Vagina (tissue), 2 donors: ENCODE results near the gene GPC2. TPM values are rescaled to one million over a fixed set of nuclear protein-coding genes. Genes with fewer than 3 reads are reported as not detected.
"Not testable (repeated sequence)": the region's sequence is repeated elsewhere in the genome, so short reads cannot be mapped to it uniquely, and the experiment has no call there.

ENCODE experiments used
- DNase-seq, 2 donors: peaks; one replicate each; pipeline ENCODE4 v3.0.0-alpha.2; 2017; ENCODE audit errors: extremely low spot score in 2 of 2
- H3K27ac ChIP-seq: fragments of 200-600 bp; sonication (generic); one replicate; pipeline ENCODE4 v1.5.1; 2019
- H3K27me3 ChIP-seq: fragments of 200-600 bp; sonication (generic); one replicate; pipeline ENCODE4 v1.5.1; 2019
- H3K36me3 ChIP-seq, 2 donors: fragments of 200-600 bp; sonication (generic); one replicate each; pipeline ENCODE4 v1.5.1; 2017 to 2019
- H3K4me1 ChIP-seq: fragments of 200-600 bp; sonication (generic); one replicate; pipeline ENCODE4 v1.5.1; 2019
- H3K4me3 ChIP-seq, 2 donors: fragments of 200-600 bp; sonication (generic); 1 replicate in 1 of 2; 2 replicates in 1 of 2; pipeline ENCODE4 v1.5.1; 2016 to 2019
- H3K9me3 ChIP-seq: fragments of 200-600 bp; sonication (generic); one replicate; pipeline ENCODE4 v1.5.1; 2019
- CTCF ChIP-seq, 3 experiments: fragments of 450-650 bp in 2 of 3; fragments of 200-600 bp in 1 of 3; sonication (generic) in 1 of 3; IDR thresholded peaks; one replicate each; pipeline ENCODE4 v1.5.1; 2017 to 2019; ENCODE audit warnings: antibody characterized with exemption in 3 of 3, mild to moderate bottlenecking in 2 of 3, moderate library complexity in 2 of 3
- POLR2A ChIP-seq, 2 donors: fragments of 450-650 bp; IDR thresholded peaks; one replicate each; pipeline ENCODE4 v1.6.1; 2017; ENCODE audit warnings: antibody characterized with exemption in 2 of 2, mild to moderate bottlenecking in 2 of 2, moderate library complexity in 2 of 2
- POLR2AphosphoS5 ChIP-seq, 2 donors: sonication (generic); formaldehyde crosslinking; IDR thresholded peaks; one replicate each; pipeline ENCODE4 v1.9.0; 2017; ENCODE audit warnings: antibody characterized with exemption in 2 of 2, mild to moderate bottlenecking in 2 of 2, low read depth in 1 of 2; ENCODE audit not compliant: insufficient read depth in 1 of 2
- intact Hi-C: fragments of 100-400 bp; cut with DNase I; formaldehyde crosslinking; loops from one replicate; pipeline ENCODE4 v1.15.1; 2023
- total RNA-seq: library from RNA; depleted of rRNA; stranded (reverse); fragments of >200 nt; gene quantifications from one replicate; pipeline ENCODE4 v1.2.3, GENCODE V29; 2016

GPC2 gene
- total RNA-seq, 1 donor from 2014 or later: 7.4 TPM

GRCh38 chr7:100148559-100149328, 28.4 kb downstream of the GPC2 start, which contains the start of gene LAMTOR4:
Gene LAMTOR4, plus strand, starts transcription at chr7:100148918. Its CDS starts 55 bp downstream, at chr7:100148973.
- peak; percentile 98 to 99 for TF ChIP-seq POLR2AphosphoS5 (IDR thresholded peaks at IDR 0.05; ENCODE audit: insufficient read depth in 1 of 2, low read depth in 1 of 2)
- peak in 1 of 2 donors; percentile 56 for TF ChIP-seq POLR2A (IDR thresholded peaks at IDR 0.05)
- TF ChIP-seq CTCF (IDR thresholded peaks at IDR 0.05): no peak
- H3K27ac ChIP-seq: peak within 1 kb of the TSS; percentile 90
- intact Hi-C loops: loop anchor here (10.0 kb wide), 1 partner anchor 46 kb away; no protein-coding TSS in a partner anchor
- peak within 1 kb of the TSS; percentile 75 to 84 for H3K4me3 ChIP-seq
- H3K27me3 ChIP-seq: no peaks in the 10 kb centered on the region
- H3K36me3 ChIP-seq: peaks cover 0 to 10% of the 10 kb centered on the region in 2 donors
- peak; percentile 98 to 99 for DNase-seq
- H3K9me3 ChIP-seq: no peaks in the 10 kb centered on the region
- peaks cover 20% of the 10 kb centered on the region for H3K4me1 ChIP-seq

GRCh38 chr7:100148225-100148558, 29.0 kb downstream of the GPC2 start:
- intact Hi-C loops: loop anchor here (10.0 kb wide), 1 partner anchor 47 kb away; no protein-coding TSS in a partner anchor
- peak overlapping the region; percentile 27 to 84 for H3K4me3 ChIP-seq
- H3K27ac ChIP-seq: peak overlapping the region; percentile 61

GRCh38 chr7:100147278-100147677, 29.9 kb downstream of the GPC2 start:
- Histone ChIP-seq H3K27ac (no peak overlapping the region), H3K27me3 (no peaks in the 10 kb centered on the region), H3K9me3 (no peaks in the 10 kb centered on the region), H3K36me3 (no peaks in the 10 kb centered on the region), H3K4me3 (no peak overlapping the region), H3K4me1 (peaks cover 13% of the 10 kb centered on the region)
- TF ChIP-seq CTCF (IDR thresholded peaks at IDR 0.05): no peak
- no peak for TF ChIP-seq POLR2AphosphoS5 (IDR thresholded peaks at IDR 0.05; ENCODE audit: insufficient read depth in 1 of 2, low read depth in 1 of 2)
- TF ChIP-seq POLR2A (IDR thresholded peaks at IDR 0.05): no peak
- intact Hi-C loops: loop anchor here (10.0 kb wide), 1 partner anchor 48 kb away; no protein-coding TSS in a partner anchor
- DNase-seq: no peak

More at GRCh38 chr7:100148225-100148558, 29.0 kb downstream of the GPC2 start:
- Histone ChIP-seq H3K27me3 (no peaks in the 10 kb centered on the region), H3K9me3 (no peaks in the 10 kb centered on the region), H3K36me3 (peaks cover 0 to 6% of the 10 kb centered on the region in 2 donors), H3K4me1 (peaks cover 14% of the 10 kb centered on the region)
- TF ChIP-seq POLR2A (IDR thresholded peaks at IDR 0.05) (no peak), POLR2AphosphoS5 (IDR thresholded peaks at IDR 0.05; ENCODE audit: insufficient read depth in 1 of 2, low read depth in 1 of 2) (no peak), CTCF (IDR thresholded peaks at IDR 0.05) (no peak)
- DNase-seq: no peak

- H3K4me3 ChIP-seq, H3K9me3 ChIP-seq, H3K27ac ChIP-seq, H3K36me3 ChIP-seq, DNase-seq, H3K27me3 ChIP-seq: not testable (repeated sequence)
- peaks cover 13% of the 10 kb centered on the region for H3K4me1 ChIP-seq
- intact Hi-C loops: loop anchor here (10.0 kb wide), 1 partner anchor 48 kb away; no protein-coding TSS in a partner anchor
Observed at GRCh38 chr7:100146350-100146749, 30.8 kb downstream of the GPC2 start.

- H3K9me3 ChIP-seq: no peaks in the 10 kb centered on the region
- no peak for TF ChIP-seq POLR2A (IDR thresholded peaks at IDR 0.05)
- TF ChIP-seq POLR2AphosphoS5 (IDR thresholded peaks at IDR 0.05; ENCODE audit: insufficient read depth in 1 of 2, low read depth in 1 of 2): no peak
- no peak for TF ChIP-seq CTCF (IDR thresholded peaks at IDR 0.05)
- H3K4me1 ChIP-seq: no peaks in the 10 kb centered on the region
- H3K27me3 ChIP-seq: no peaks in the 10 kb centered on the region
- no peak overlapping the region for H3K4me3 ChIP-seq
- intact Hi-C loops: loop anchor here (10.0 kb wide), 1 partner anchor 52 kb away; no protein-coding TSS in a partner anchor
- no peak for DNase-seq
- no peak overlapping the region for H3K27ac ChIP-seq
- H3K36me3 ChIP-seq: no peaks in the 10 kb centered on the region
Observed at GRCh38 chr7:100142461-100142860, 34.7 kb downstream of the GPC2 start.
